HUDEP-2 (cell line): ENCODE data around the gene UNK.
A peak's percentile ranks its signal among the peaks of the same experiment; 100 is the strongest.
"Not testable (repeated sequence)": the region's sequence is repeated elsewhere in the genome, so short reads cannot be mapped to it uniquely, and the experiment has no call there.

ENCODE experiments used
- DNase-seq, 76 experiments: peaks; one replicate each; lab custom pipeline; 2025; ENCODE audit not compliant: unreplicated experiment in 76 of 76; lab: John Stamatoyannopoulos, UW

Gene UNK

GRCh38 chr17:75865404-75866188 is 81.0 kb downstream of the UNK start:
- peak in 1 of 76 experiments; percentile 10 for DNase-seq

GRCh38 chr17:75868730-75869281 is 84.2 kb downstream of the UNK start:
- DNase-seq = not testable (repeated sequence)

- DNase-seq = peak in 1 of 76 experiments; percentile 10
Observed at GRCh38 chr17:75869282-75870141, 84.9 kb downstream of the UNK start.

- DNase-seq = not testable (repeated sequence)
Observed at GRCh38 chr17:75870228-75870627, 85.6 kb downstream of the UNK start.

GRCh38 chr17:75872434-75873351 is 88.1 kb downstream of the UNK start:
- DNase-seq = peak in 41 of 76 experiments; percentile 3 to 65 (median 33)

GRCh38 chr17:75873587-75874322 is 89.1 kb downstream of the UNK start:
- no peak for DNase-seq

GRCh38 chr17:75874323-75875181 is 89.9 kb downstream of the UNK start:
- no peak for DNase-seq
